HepG2 (cell line): ENCODE measurements around the gene ALOX5AP. TPM values are rescaled to one million over a fixed set of nuclear protein-coding genes. Genes with fewer than 3 reads are reported as not detected.

Experiments used
- ARNT ChIP-seq: fragments of 450-650 bp; IDR thresholded peaks from 2 replicates; pipeline ENCODE4 v1.6.1; 2017
- ATF7-NPFF ChIP-seq: sonication (generic); formaldehyde crosslinking; IDR thresholded peaks from 2 replicates; pipeline ENCODE4 v1.8.1; 2023; ENCODE audit warnings: mild to moderate bottlenecking, low read depth, missing genetic modification reagents, moderate library complexity
- GLI4 ChIP-seq: sonication (generic); formaldehyde crosslinking; IDR thresholded peaks from 2 replicates; pipeline ENCODE4 v1.5.1; 2020; ENCODE audit warnings: missing genetic modification reagents, mild to moderate bottlenecking, moderate library complexity, borderline replicate concordance
- HNF4A ChIP-seq: sonication (generic); formaldehyde crosslinking; IDR thresholded peaks from 2 replicates; pipeline ENCODE4 v1.4.0; 2020; ENCODE audit warnings: missing genetic modification reagents
- KAT8 ChIP-seq: IDR thresholded peaks from 2 replicates; pipeline ENCODE4 v1.6.1; 2016; ENCODE audit warnings: missing genetic modification reagents, missing compliant biosample characterization
- KDM3A ChIP-seq: IDR thresholded peaks from 2 replicates; pipeline ENCODE4 v1.6.1; 2018; ENCODE audit warnings: low read depth, missing compliant biosample characterization
- ZEB1 ChIP-seq: IDR thresholded peaks from 2 replicates; pipeline ENCODE4 v1.6.1; 2012; ENCODE audit warnings: mild to moderate bottlenecking, low read depth, inconsistent platforms; ENCODE audit not compliant: insufficient replicate concordance
- ZFP36 ChIP-seq: fragments of 150-350 bp; IDR thresholded peaks from 2 replicates; pipeline ENCODE4 v1.6.1; 2018; ENCODE audit warnings: borderline replicate concordance, low read length, low read depth; ENCODE audit not compliant: partially characterized antibody
- ZNF121 ChIP-seq: sonication (generic); formaldehyde crosslinking; IDR thresholded peaks from 2 replicates; pipeline ENCODE4 v1.5.0; 2020; ENCODE audit warnings: mild to moderate bottlenecking, missing genetic modification reagents
- ZNF274 ChIP-seq: sonication (generic); formaldehyde crosslinking; IDR thresholded peaks from 2 replicates; pipeline ENCODE4 v1.5.1; 2020; ENCODE audit warnings: mild to moderate bottlenecking, missing genetic modification reagents
- polyA plus RNA-seq, 8 experiments: library from polyadenylated mRNA; depleted of rRNA in 3 of 8; stranded (reverse) in 7 of 8; unstranded in 1 of 8; fragments of >200 nt; fragmentation: Illumina TruSeq in 4 of 8; extraction: Trizol in 4 of 8; gene quantifications; 2 replicates each; pipeline versions ENCODE4 v1.2.1 to v1.2.3, GENCODE V29; 2011 to 2016; ENCODE audit warnings: low read depth in 4 of 8, missing spikeins in 1 of 8, mixed read lengths in 1 of 8; ENCODE audit not compliant: insufficient read depth in 1 of 8
- total RNA-seq, 5 experiments: library from RNA; depleted of rRNA; stranded (reverse); fragments of >200 nt; fragmentation: Illumina TruSeq; extraction: Trizol; gene quantifications; 2 replicates each; pipeline ENCODE4 v1.2.3, GENCODE V29; 2016; ENCODE audit warnings: low read depth in 1 of 5
- TF ChIP-seq, protein P1 (sequence below): sonication (generic); formaldehyde crosslinking; IDR thresholded peaks from 2 replicates; pipeline ENCODE4 v1.5.0; 2020; ENCODE audit warnings: mild to moderate bottlenecking, missing genetic modification reagents
- TF ChIP-seq, protein P2 (sequence below): sonication (generic); formaldehyde crosslinking; conservative IDR thresholded peaks from 2 replicates; pipeline ENCODE4 v1.4.0; 2020; ENCODE audit warnings: missing genetic modification reagents
- TF ChIP-seq, protein P3 (sequence below): sonication (generic); formaldehyde crosslinking; IDR thresholded peaks from 2 replicates; pipeline ENCODE4 v1.4.0; 2020; ENCODE audit warnings: low read depth, missing genetic modification reagents
- TF ChIP-seq, protein P4 (sequence below): sonication (generic); formaldehyde crosslinking; IDR thresholded peaks from 2 replicates; pipeline ENCODE4 v1.5.0; 2020; ENCODE audit warnings: missing genetic modification reagents
- TF ChIP-seq, protein P5 (sequence below): sonication (generic); formaldehyde crosslinking; IDR thresholded peaks from 2 replicates; pipeline ENCODE4 v1.4.0; 2020; ENCODE audit warnings: mild to moderate bottlenecking, low read depth, missing genetic modification reagents

ALOX5AP gene
- total and polyA plus RNA-seq, 2 of the 13 experiments (the other 11 are each of a cell fraction or from before 2014, with no cell fraction given), result 0.97 to 1.2 TPM

DNA sequence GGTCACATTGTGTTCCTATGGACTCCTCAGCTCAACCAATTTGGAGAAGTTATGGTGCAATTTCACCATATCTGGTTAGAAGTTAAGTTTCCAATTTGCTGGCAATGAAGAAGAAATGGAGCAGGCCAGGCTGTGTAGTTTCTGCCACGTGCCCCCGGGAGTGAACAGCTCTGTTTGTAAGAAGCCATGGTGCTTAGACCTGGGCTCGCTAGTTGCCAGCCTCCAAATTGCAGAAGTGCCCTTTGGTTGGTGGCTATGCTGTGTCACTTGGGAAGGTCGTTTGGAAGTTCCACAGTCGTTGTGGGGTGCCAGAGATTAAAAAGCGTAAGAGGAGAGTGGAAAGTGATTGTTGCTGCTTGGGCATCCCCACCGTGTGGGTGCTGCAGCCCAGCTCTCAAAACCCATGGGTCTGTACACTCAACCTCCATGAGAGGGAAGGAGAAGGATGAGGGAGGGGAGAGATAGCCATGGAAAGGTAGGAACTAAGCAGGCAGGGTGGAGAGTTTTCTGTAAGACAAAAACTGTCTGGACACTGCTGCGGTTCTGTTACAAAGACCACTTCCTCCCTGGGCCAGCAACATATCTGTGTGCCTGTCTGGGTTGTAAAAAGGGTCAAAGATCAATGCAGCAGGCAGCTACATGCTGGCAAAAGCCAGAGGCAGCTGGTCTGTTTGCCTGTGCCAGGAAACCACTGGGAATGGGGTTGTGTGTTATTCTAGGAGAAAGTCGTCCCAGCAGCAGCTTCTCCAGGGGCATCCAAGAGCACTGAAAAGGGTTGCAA is 10.8 kb downstream of the ALOX5AP start (continued):
- TF ChIP-seq, protein P1, sequence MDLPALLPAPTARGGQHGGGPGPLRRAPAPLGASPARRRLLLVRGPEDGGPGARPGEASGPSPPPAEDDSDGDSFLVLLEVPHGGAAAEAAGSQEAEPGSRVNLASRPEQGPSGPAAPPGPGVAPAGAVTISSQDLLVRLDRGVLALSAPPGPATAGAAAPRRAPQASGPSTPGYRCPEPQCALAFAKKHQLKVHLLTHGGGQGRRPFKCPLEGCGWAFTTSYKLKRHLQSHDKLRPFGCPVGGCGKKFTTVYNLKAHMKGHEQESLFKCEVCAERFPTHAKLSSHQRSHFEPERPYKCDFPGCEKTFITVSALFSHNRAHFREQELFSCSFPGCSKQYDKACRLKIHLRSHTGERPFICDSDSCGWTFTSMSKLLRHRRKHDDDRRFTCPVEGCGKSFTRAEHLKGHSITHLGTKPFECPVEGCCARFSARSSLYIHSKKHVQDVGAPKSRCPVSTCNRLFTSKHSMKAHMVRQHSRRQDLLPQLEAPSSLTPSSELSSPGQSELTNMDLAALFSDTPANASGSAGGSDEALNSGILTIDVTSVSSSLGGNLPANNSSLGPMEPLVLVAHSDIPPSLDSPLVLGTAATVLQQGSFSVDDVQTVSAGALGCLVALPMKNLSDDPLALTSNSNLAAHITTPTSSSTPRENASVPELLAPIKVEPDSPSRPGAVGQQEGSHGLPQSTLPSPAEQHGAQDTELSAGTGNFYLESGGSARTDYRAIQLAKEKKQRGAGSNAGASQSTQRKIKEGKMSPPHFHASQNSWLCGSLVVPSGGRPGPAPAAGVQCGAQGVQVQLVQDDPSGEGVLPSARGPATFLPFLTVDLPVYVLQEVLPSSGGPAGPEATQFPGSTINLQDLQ (CRISPR knock-in tag), result no peak
- TF ChIP-seq ZNF274 (CRISPR knock-in tag) (no peak), GLI4 (CRISPR knock-in tag) (no peak), ARNT (no peak), KDM3A (CRISPR knock-in tag) (no peak), ZNF121 (CRISPR knock-in tag) (no peak), HNF4A (CRISPR knock-in tag) (peak; percentile 85), KAT8 (CRISPR knock-in tag) (peak; percentile 59; the same call in 1 of the 2 replicates), ATF7-NPFF (no peak), ZFP36 (no peak), ZEB1 (no peak)
- TF ChIP-seq, protein P2, sequence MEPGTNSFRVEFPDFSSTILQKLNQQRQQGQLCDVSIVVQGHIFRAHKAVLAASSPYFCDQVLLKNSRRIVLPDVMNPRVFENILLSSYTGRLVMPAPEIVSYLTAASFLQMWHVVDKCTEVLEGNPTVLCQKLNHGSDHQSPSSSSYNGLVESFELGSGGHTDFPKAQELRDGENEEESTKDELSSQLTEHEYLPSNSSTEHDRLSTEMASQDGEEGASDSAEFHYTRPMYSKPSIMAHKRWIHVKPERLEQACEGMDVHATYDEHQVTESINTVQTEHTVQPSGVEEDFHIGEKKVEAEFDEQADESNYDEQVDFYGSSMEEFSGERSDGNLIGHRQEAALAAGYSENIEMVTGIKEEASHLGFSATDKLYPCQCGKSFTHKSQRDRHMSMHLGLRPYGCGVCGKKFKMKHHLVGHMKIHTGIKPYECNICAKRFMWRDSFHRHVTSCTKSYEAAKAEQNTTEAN (CRISPR knock-in tag), result no peak
- TF ChIP-seq, protein P3, sequence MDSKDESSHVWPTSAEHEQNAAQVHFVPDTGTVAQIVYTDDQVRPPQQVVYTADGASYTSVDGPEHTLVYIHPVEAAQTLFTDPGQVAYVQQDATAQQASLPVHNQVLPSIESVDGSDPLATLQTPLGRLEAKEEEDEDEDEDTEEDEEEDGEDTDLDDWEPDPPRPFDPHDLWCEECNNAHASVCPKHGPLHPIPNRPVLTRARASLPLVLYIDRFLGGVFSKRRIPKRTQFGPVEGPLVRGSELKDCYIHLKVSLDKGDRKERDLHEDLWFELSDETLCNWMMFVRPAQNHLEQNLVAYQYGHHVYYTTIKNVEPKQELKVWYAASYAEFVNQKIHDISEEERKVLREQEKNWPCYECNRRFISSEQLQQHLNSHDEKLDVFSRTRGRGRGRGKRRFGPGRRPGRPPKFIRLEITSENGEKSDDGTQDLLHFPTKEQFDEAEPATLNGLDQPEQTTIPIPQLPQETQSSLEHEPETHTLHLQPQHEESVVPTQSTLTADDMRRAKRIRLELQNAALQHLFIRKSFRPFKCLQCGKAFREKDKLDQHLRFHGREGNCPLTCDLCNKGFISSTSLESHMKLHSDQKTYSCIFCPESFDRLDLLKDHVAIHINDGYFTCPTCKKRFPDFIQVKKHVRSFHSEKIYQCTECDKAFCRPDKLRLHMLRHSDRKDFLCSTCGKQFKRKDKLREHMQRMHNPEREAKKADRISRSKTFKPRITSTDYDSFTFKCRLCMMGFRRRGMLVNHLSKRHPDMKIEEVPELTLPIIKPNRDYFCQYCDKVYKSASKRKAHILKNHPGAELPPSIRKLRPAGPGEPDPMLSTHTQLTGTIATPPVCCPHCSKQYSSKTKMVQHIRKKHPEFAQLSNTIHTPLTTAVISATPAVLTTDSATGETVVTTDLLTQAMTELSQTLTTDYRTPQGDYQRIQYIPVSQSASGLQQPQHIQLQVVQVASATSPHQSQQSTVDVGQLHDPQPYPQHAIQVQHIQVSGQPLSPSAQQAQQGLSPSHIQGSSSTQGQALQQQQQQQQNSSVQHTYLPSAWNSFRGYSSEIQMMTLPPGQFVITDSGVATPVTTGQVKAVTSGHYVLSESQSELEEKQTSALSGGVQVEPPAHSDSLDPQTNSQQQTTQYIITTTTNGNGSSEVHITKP (CRISPR knock-in tag), result no peak
- TF ChIP-seq, protein P4, sequence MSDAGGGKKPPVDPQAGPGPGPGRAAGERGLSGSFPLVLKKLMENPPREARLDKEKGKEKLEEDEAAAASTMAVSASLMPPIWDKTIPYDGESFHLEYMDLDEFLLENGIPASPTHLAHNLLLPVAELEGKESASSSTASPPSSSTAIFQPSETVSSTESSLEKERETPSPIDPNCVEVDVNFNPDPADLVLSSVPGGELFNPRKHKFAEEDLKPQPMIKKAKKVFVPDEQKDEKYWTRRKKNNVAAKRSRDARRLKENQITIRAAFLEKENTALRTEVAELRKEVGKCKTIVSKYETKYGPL (CRISPR knock-in tag), result no peak
- TF ChIP-seq, protein P5, sequence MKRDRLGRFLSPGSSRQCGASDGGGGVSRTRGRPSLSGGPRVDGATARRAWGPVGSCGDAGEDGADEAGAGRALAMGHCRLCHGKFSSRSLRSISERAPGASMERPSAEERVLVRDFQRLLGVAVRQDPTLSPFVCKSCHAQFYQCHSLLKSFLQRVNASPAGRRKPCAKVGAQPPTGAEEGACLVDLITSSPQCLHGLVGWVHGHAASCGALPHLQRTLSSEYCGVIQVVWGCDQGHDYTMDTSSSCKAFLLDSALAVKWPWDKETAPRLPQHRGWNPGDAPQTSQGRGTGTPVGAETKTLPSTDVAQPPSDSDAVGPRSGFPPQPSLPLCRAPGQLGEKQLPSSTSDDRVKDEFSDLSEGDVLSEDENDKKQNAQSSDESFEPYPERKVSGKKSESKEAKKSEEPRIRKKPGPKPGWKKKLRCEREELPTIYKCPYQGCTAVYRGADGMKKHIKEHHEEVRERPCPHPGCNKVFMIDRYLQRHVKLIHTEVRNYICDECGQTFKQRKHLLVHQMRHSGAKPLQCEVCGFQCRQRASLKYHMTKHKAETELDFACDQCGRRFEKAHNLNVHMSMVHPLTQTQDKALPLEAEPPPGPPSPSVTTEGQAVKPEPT (CRISPR knock-in tag), result no peak
